Left lung (tissue), 10 donors: ENCODE data around the gene SSBP4. TPM values are rescaled to one million over a fixed set of nuclear protein-coding genes. Genes with fewer than 3 reads are reported as not detected.
A peak's percentile ranks its signal among the peaks of the same experiment; 100 is the strongest.
"Not testable (repeated sequence)": the region's sequence is repeated elsewhere in the genome, so short reads cannot be mapped to it uniquely, and the experiment has no call there.

Experiments used
- ATAC-seq: fragments of 200-7000 bp; cut with Tn5 transposase; one replicate; pipeline ENCODE4 v1.9.1; 2020; ENCODE audit warnings: moderate library complexity
- DNase-seq, 4 donors: peaks; one replicate each; pipeline ENCODE4 v3.0.0-alpha.2; 2013 to 2020
- H3K27ac ChIP-seq, 2 donors: fragments of 200-600 bp; sonication (generic) in 1 of 2; one replicate each; pipeline versions ENCODE4 v1.5.0 to v1.8.0; 2020 to 2021
- H3K27me3 ChIP-seq, 2 donors: fragments of 200-600 bp; sonication (generic) in 1 of 2; one replicate each; pipeline versions ENCODE4 v1.5.0 to v1.8.0; 2020 to 2021
- H3K36me3 ChIP-seq, 2 donors: fragments of 200-600 bp; sonication (generic) in 1 of 2; one replicate each; pipeline versions ENCODE4 v1.5.0 to v1.8.0; 2020 to 2021
- H3K4me1 ChIP-seq, 2 donors: fragments of 200-600 bp; one replicate each; pipeline ENCODE4 v1.8.0; 2021
- H3K4me3 ChIP-seq, 2 donors: fragments of 200-600 bp; sonication (generic) in 1 of 2; one replicate each; pipeline versions ENCODE4 v1.5.0 to v1.8.0; 2020 to 2021; ENCODE audit warnings: mild to moderate bottlenecking in 1 of 2
- H3K9me3 ChIP-seq, 2 donors: fragments of 200-600 bp; sonication (generic) in 1 of 2; one replicate each; pipeline versions ENCODE4 v1.5.0 to v1.8.0; 2020 to 2021
- intact Hi-C, 2 donors: fragments of 100-400 bp; cut with DNase I; formaldehyde crosslinking; loops; one replicate each; pipeline versions ENCODE4 v1.11.2 to v1.14.2; 2022
- polyA plus RNA-seq, 6 donors: library from polyadenylated mRNA; unstranded; fragments of 120-200 nt; gene quantifications; one replicate each; pipeline ENCODE4 v1.2.1, GENCODE V29; 2013; ENCODE audit not compliant: insufficient read length in 6 of 6
- total RNA-seq, 2 donors: library from RNA; stranded (reverse); fragmentation: NEBNext Ultra II Directional; extraction: Animal tissue kit (Norgen Biotek cat#: 25700); gene quantifications; one replicate each; pipeline ENCODE4 v1.2.1, GENCODE V29; 2021
- TF ChIP-seq, protein P1 (sequence below), 2 donors: fragments of 200-600 bp; sonication (generic) in 1 of 2; IDR thresholded peaks; one replicate each; pipeline versions ENCODE4 v1.5.0 to v1.8.0; 2021; ENCODE audit warnings: antibody characterized with exemption in 2 of 2
- donor health status: DM: no; HTN: yes; CAD: no.
- donor health status: DM: no; HTN: no; CAD: no.

SSBP4 gene
- total and polyA plus RNA-seq, 8 donors, result 49.8 to 99.8 (median 74.5) TPM

DNA sequence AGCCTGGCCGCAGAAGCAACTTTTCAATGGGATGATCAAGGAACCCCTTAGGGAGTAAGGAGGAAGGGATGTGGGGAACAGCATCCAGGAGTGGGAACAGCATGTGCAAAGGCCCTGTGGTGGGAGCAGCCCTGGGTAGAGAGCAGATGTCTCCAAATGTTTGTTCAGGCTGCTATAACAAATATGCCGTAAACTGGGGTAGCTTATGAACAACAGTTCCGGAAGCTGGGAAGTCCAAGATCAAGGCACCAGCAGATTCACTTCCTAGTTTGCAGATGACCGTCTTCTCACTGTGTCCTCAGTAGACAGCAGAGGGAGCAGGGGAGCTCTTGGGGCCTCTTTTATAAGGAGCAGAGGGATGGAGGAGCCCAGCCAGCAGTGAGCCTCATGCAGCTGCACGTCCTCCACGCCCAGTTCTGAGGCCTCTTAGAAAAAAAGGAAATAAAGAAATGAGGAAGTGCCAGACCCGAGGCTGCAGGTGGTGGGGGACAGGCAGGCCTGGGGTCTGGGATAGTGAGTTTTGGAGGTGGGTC, 17.6 kb upstream of the SSBP4 start:
- H3K27ac ChIP-seq, result peak overlapping the region in 1 of 2 donors; percentile 69
- no peaks in the 10 kb centered on the region for H3K9me3 ChIP-seq
- H3K36me3 ChIP-seq, result no peaks in the 10 kb centered on the region
- DNase-seq, result peak in 2 of 4 donors; percentile 76 to 88
- H3K27me3 ChIP-seq, result peaks cover 0 to 13% of the 10 kb centered on the region in 2 donors
- H3K4me1 ChIP-seq, result peaks cover 0 to 69% of the 10 kb centered on the region in 2 donors
- TF ChIP-seq, protein P1, sequence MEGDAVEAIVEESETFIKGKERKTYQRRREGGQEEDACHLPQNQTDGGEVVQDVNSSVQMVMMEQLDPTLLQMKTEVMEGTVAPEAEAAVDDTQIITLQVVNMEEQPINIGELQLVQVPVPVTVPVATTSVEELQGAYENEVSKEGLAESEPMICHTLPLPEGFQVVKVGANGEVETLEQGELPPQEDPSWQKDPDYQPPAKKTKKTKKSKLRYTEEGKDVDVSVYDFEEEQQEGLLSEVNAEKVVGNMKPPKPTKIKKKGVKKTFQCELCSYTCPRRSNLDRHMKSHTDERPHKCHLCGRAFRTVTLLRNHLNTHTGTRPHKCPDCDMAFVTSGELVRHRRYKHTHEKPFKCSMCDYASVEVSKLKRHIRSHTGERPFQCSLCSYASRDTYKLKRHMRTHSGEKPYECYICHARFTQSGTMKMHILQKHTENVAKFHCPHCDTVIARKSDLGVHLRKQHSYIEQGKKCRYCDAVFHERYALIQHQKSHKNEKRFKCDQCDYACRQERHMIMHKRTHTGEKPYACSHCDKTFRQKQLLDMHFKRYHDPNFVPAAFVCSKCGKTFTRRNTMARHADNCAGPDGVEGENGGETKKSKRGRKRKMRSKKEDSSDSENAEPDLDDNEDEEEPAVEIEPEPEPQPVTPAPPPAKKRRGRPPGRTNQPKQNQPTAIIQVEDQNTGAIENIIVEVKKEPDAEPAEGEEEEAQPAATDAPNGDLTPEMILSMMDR (IDR thresholded peaks at IDR 0.05), result peak in 1 of 2 donors; percentile 21
- no peak overlapping the region for H3K4me3 ChIP-seq
- intact Hi-C loops, result loop anchor here in 1 of 2 donors (10.0 kb wide), 1 partner anchor 57 kb away; the partner anchor contains the start of gene PGPEP1
- ATAC-seq, result peak; percentile 78

DNA sequence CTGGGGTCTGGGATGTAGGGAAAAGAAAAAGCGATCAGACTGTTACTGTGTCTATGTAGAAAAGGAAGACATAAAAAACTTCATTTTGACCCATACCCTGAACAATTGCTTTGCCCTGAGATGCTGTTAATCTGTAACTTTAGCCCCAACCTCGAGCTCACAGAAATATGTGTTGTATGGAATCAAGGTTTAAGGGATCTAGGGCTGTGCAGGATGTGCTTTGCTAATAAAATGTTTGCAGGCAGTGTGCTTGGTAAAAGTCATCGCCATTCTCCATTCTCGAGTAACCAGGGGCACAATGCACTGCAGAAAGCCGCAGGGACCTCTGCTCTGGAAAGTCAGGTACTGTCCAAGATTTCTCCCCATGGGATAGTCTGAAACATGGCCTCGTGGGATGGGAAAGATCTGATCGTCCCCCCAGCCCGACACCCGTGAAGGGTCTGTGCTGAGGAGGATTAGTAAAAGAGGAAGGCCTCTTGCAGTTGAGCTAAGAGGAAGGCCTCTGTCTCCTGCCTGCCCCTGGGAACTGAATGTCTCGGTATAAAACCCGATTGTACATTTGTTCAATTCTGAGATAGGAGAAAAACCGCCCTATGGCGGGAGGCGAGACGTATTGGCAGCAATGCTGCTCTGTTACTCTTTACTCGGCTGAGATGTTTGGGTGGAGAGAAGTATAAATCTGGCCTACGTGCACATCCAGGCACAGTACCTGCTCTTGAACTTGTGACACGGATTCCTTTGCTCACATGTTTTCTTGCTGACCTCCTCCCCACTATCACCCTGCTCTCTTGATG, 16.5 kb upstream of the SSBP4 start:
- intact Hi-C loops, result loop anchor here in 1 of 2 donors (10.0 kb wide), 1 partner anchor 58 kb away; the partner anchor contains the start of gene PGPEP1
- not testable (repeated sequence) for H3K36me3 ChIP-seq, H3K27me3 ChIP-seq, H3K4me3 ChIP-seq, ATAC-seq, DNase-seq, H3K9me3 ChIP-seq
- Histone ChIP-seq H3K27ac (peak overlapping the region in 1 of 2 donors; percentile 69), H3K4me1 (peaks cover 0 to 61% of the 10 kb centered on the region in 2 donors)

DNA sequence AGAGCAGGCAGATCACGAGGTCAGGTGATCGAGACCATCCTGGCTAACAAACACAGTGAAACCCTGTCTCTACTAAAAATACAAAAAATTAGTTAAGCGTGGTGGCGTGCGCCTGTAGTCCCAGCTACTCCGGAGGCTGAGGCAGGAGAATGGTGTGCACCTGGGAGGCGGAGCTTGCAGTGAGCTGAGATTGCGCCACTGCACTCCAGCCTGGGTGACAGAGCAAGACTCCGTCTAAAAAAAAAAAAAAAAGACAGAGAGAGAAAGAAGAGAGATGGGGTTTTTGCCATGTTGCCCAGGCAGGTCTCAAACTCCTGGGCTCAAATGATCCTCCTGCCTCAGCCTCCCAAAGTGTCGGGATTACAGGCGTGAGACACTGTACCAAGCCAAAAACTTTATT, 13.4 kb upstream of the SSBP4 start:
- intact Hi-C loops, result loop anchor here (5.0 to 10.0 kb wide), 2 partner anchors 58 to 61 kb away; partner anchors contain the start of gene PGPEP1 (in 1 of the 2)
- H3K4me1 ChIP-seq, result peaks cover 0 to 45% of the 10 kb centered on the region in 2 donors
- not testable (repeated sequence) for DNase-seq, H3K9me3 ChIP-seq, ATAC-seq, H3K36me3 ChIP-seq, H3K4me3 ChIP-seq, H3K27me3 ChIP-seq, H3K27ac ChIP-seq

DNA sequence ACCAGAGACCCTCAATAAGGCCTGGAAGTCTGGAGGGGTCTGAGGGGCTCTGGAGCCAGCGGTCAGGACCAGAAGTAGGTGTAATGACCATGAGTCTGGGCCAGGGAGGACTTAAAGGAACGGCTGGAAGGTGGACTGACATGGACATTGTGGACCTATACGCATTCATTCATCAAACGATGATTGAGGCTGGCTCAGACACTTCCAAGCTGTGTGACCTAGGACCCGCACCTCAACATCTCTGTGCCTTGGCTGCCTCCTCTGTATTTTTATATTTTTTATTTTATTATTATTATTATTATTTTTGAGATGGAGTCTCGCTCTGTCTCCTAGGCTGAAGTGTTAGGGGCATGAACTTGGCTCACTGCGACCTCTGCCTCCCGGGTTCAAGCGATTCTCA, 12.4 kb upstream of the SSBP4 start:
- no peak for DNase-seq
- H3K36me3 ChIP-seq, result no peaks in the 10 kb centered on the region
- peaks cover 0 to 36% of the 10 kb centered on the region in 2 donors for H3K4me1 ChIP-seq
- H3K27me3 ChIP-seq, result no peaks in the 10 kb centered on the region
- TF ChIP-seq, protein P1 (IDR thresholded peaks at IDR 0.05), result no peak
- no peak for ATAC-seq
- no peak overlapping the region for H3K27ac ChIP-seq
- intact Hi-C loops, result loop anchor here (5.0 to 10.0 kb wide), 2 partner anchors 59 to 62 kb away; partner anchors contain the start of gene PGPEP1 (in 1 of the 2)
- no peaks in the 10 kb centered on the region for H3K9me3 ChIP-seq
- H3K4me3 ChIP-seq, result no peak overlapping the region

DNA sequence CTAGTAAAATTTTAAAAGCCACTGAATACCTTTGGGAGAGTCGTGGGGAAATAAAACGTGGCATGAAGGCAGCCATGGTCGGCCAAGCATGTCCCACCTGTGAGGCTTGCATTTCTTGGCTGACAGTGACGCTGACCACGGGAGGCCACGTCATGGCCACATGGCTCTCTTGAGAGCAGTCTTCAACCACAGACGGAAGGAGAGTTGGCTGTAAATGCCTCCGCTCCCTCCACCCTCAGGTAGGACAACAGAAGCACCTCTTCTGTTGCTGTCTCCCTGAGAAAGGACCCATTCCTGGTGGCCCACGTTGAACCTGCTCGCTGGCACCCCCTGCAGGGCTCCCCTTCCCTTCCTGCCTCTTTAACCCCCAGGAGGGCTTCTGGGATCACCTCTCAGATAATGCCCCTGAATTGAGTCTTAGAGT, 11.1 kb upstream of the SSBP4 start:
- Histone ChIP-seq H3K27ac (no peak overlapping the region), H3K9me3 (no peaks in the 10 kb centered on the region), H3K4me3 (no peak overlapping the region), H3K27me3 (no peaks in the 10 kb centered on the region), H3K4me1 (peaks cover 0 to 26% of the 10 kb centered on the region in 2 donors), H3K36me3 (no peaks in the 10 kb centered on the region)
- TF ChIP-seq, protein P1 (IDR thresholded peaks at IDR 0.05), result peak; percentile 41 to 63
- ATAC-seq (peak; percentile 78), DNase-seq (peak in 1 of 4 donors; percentile 89)
- intact Hi-C loops, result loop anchor here (5.0 to 10.0 kb wide), 2 partner anchors 61 to 63 kb away; partner anchors contain the start of gene PGPEP1 (in 1 of the 2)
